NCI-H1930 (cell line): ENCODE data around the gene ARID1B.
"Not testable (repeated sequence)": the region's sequence is repeated elsewhere in the genome, so short reads cannot be mapped to it uniquely, and the experiment has no call there.

Experiments
- DNase-seq, 2 experiments: peaks; one replicate each; lab custom pipeline; 2025; lab: John Stamatoyannopoulos, UW

ARID1B gene

DNA sequence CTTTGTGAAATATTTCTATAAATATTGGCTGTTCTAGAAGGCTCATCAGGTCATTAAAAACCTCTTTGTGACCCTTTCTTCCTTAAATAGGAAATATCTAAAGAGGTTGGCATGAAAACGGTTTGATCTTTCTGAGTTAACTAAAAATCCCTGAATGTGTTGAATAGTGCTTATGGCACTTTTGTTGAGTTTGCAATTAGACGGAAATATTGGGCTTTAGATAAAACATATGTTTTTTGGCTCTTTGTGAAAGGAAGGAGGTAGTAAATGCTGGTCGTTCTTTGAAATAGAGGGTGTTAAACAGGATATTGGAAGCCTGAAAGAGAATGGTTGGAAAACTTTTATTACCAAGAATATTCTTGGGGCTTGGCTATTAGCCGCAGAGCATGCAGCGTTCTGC is 163.0 kb downstream of the ARID1B start:
- peak in 1 of 2 experiments; percentile 38 for DNase-seq

DNA sequence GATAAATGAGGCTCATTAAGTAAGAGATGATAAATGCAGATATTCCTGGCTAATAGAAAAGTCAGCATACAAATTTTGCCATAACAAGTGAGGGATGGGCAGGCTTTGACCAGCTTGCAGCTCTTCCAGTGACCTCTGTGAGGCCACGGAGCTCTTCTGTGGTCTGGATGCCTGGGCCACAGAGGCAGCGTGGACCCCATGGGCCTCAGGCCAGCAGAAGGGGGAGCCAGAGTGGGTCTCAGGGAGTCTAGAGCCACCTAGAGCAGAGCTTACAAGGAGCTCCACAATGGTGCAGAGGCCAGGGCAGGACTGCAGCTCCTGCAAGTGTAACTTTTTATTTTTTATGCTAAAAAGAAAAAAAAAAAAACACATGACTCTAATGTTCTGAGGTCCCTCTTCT is 165.1 kb downstream of the ARID1B start:
- peak in 1 of 2 experiments; percentile 23 for DNase-seq

DNA sequence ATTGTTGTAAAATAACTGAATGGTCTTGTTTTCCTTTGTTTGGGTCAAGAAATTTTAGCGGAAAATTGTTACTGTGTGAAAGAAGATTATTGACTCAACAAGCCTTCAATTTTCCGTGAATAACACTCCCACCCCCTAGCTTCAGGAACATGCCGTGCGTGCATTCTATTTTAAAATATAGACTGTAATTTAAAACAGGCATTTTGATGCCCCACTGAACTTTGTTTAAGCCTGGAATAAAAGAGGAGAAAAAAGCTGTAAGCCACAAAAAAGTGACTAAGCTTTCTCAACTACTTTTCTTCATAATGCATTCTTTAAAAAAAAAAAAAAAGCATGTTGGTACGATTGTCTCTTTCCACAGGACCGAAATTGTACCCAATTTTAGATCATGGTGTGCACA is 166.0 kb downstream of the ARID1B start:
- no peak for DNase-seq

DNA sequence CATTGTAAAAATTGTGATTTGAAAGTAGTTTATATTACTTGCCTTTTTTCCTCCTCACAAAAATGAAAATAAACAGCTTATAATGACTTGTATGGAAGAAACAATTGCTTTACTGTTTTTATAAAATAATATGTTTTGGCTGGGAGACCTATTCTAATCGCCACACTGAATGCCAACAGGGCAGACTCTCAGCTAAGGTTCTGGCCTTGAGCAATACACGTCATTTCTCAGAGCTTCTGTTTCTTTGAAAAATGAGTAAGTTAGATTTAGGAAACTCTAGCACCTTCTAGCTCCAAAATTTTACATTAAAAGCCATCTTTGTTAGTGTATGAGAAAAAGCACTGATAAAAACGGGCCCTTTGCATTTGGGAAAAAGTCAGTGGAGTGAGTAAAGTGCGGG is 166.6 kb downstream of the ARID1B start:
- no peak for DNase-seq

DNA sequence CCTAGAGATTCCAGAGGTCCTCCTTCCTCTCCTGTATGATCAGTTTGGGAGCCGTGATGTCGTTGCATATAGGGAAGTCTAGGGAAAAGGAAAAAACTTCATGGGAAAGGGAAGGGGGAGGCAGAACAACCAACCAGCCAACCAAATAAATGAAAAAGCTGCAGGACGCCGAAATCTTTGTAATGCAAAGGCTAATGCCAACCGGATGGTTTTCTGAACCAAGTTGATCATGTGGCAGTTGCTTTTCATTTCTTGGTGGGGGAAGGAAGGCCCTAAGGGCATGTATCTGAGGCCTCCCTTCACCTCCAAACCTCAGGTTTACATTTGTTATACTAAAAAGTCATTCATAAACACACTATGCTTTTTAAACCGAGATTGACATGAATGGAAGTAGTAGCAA is 167.2 kb downstream of the ARID1B start:
- no peak for DNase-seq

DNA sequence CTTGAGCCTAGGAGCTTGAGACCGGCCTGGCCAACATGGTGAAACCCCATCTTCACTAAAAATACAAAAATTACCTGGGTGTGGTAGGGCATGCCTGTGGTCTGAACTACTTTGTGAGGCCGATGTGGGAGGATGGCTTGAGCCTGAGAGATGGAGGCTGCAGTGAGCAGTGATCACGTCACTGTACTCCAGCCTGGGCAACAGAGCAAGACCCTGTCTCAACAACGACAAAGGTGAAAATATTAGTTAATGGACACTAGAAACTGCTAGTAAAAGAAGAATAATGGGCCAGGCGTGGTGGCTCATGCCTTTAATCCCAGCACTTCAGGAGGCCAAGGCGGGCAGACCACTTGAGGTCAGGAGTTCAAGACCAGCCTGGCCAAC is 168.6 kb downstream of the ARID1B start:
- DNase-seq: not testable (repeated sequence)

DNA sequence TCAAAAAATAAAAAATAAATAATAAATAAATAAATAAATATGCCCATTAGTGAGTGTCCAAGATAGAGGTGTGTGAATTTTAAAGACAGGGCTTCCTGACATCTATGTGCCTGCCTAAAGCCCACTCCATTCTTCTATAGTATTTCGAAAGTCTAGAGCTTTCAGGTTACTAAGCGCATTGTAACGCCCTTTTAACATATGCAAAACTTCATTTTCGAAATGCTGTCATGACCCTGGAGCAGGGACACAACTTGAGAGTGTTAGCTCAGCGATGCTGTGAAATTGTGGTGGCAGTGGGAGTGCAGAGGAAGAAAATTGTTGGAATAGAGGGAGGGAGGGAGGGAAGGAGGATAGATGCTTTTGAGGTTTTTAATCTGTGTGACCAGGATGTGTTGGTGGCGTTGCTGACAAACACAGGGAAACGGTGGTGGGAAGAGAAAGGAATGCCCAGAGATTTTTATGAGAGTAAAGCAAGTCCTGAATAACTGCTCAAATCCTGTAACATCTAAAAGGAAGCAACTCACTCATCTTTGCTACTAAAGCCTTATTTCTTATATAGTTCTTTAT is 169.3 kb downstream of the ARID1B start:
- no peak for DNase-seq

DNA sequence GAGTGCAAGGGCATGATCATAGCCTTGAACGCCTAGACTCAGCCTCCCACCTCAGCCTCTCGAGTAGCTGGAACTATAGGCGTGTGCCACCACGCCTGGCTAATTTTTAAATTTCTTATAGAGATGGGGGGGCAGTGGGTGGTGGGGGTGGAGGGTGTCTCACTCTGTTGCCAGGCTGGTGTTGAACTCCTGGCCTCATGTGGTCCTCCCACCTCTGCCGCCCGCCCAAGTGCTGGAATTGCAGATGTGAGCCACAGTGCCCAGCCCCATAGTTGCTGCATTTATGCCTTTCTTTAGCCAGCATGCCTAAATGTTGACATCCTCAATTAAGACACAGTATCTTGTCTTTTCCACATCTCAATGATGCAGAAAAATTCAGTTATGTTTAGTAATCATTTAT is 171.1 kb downstream of the ARID1B start:
- no peak for DNase-seq

DNA sequence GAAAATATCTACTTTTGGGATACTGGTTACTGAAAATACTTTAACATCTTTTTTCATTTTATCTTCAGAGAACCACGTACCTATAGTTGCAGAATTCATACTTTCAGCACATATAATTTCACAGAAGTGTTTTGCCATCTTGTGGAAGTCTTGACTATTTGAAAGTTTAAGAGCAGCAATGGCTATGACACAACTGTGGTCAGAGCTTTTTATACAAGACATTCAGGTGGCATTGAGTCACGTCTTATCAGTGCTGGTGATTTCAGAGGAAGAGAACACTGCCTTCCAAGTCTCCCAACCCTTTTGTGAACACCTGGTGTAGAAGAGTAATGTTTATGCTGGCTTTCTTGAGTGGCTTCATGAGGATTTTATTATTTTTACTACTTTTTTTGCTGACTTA is 171.6 kb downstream of the ARID1B start:
- DNase-seq: no peak

DNA sequence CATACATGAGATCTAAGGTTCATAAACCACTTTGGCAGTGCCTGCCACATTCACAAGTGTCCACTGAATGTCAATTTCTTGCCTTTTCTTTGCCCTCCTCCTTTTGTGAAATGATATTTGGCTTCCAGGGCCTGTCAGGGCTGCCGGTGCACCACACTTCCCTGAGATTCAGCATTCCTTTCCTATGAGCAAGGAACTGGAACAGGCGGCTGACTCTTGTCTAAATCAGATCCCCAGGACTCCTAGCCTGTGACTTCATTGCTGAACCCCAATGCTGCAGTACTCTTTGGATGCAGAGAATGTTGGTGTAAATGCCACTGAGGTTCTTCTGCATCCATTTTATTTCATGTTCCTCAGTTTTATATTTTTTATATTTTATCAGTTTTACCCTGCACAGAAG is 172.2 kb downstream of the ARID1B start:
- DNase-seq: no peak

DNA sequence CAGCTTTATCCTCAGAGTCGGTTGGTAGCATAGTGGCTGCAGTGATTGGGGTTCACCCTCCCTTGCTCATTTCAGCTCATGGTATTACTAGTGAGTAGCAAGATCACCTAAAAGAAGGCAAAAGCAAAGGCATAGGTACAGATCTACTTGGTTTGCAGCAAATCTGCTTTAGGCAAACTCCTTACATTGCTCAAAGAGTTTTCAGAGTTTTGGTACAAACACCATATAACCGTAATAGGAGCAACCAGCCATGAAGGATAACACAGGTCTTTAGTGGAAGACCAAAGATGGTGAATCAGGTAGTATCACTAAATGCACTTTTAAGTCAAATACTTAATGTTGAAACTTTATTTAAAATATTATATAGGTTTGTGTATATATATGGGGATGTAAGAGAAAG is 172.9 kb downstream of the ARID1B start:
- DNase-seq: no peak

DNA sequence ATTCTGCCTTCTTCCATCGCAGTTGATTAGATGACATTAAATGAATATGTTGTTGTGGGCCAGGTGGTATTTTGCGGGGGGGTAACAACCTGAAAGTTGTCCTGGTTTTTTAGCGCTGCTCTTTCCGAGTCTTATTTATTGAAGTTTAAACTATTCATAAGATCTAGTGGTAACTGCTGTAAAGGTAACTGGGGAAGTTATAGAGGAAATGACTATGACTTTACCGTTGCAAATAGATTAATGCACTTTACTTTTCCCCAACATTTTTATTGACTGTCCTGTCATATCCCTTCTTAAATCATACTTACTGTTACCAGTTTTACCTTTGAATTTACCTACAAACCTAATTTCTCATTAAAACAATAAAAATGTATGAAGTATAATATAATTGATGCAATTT is 173.4 kb downstream of the ARID1B start:
- DNase-seq: no peak

DNA sequence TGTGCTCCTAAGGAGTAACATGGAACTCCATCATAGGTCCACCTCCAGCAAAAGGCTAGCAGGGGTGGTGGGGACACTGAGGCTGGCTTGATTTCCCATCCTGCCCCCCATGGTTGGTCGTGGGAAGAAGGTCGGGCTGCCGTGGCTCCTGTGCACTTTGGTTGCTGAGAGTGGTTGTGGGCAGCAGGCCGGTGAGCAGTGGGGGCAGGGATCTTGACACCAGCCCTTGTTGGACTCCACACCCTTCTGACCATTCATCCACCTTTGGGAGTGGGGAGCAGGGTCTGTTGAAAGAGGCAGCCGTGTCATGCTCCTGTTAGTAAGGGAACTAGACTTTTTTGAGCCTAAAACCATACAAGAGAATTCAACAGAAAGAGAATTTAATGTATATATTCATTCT is 175.2 kb downstream of the ARID1B start:
- DNase-seq: no peak

DNA sequence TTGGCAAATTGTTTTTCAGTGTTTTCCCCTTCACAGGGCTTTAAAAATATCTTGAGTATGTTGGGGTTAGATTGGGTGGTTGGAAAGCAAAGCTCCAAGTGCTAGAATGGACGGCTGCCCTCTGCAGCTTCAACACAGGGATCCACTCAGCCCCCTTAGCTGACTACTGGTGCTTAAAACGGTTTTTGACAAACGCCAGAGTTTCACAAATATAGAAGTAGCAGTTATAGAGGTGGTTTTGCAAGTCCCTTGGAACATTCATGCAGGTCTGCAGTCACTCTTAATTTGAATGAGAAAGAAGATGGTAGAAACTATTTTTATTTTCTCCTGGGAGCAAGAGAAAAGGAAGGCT is 175.9 kb downstream of the ARID1B start:
- DNase-seq: no peak

DNA sequence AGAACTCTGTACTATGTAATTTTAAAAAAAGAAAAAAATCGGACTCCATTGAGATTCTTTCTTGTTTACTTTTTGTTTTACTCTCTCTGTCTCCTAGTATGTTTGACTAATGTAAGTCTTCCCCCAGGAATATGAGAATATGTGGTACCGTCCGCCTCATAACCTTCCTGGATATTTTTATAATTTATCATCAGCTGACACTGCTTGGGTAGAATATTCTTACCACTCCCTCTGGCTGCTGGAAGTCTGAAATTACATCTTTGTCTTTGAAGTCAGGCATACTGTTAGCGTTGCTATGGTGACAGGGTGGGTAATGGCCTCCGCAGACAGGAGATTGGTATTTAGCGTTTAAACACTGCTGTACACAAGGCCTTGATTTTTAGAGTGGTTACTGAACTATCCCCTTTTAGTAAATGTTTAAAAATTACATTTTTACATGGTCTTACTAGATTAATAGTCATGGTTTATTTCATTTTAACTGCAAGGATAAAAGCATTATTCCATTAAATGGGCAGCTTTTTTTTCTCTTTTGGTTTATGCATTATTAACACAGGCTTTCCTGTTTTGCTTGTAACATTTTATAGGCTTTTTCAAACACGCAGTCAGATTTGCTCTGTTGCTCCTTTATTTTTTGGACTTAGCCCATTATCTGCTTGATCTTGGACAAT is 176.4 kb downstream of the ARID1B start:
- peak in 1 of 2 experiments; percentile 15 for DNase-seq

DNA sequence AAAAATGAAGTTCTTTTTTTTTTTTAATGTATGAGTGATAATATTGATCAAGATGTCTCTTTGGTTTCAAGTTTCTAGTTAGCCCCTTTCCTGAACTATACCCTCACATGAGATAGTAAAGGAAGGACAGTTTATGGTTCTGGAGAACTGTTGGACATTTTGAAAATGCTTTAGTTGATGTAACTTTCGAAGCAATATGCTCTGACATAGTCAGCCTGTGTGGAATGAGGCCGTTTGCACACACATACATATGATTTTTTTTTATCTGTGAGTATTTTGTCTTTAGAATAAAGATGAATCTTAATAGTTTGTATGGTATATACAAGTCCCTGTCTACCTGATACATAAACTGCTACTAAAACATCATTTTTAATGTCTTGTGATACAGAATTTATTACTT is 177.0 kb downstream of the ARID1B start:
- DNase-seq: no peak

DNA sequence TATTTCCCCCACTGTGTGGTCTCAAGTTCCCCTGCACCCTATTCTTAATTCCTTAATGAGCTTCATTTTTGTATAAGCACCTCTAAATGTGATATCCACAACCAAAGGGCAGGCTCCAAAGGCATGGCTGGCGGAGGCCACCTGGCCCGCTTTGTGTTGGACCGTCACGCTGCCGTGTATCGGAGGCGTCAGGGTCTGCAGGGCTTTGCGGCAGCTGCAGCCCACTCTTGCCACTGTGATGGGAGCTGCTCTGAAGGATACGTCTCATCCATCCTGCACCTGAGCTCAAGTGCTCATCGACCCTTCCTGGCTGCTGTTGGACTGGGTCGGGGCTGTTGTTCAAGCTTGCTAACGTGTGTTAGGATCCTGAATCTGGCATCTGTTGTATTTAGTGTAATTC is 177.6 kb downstream of the ARID1B start:
- no peak for DNase-seq

DNA sequence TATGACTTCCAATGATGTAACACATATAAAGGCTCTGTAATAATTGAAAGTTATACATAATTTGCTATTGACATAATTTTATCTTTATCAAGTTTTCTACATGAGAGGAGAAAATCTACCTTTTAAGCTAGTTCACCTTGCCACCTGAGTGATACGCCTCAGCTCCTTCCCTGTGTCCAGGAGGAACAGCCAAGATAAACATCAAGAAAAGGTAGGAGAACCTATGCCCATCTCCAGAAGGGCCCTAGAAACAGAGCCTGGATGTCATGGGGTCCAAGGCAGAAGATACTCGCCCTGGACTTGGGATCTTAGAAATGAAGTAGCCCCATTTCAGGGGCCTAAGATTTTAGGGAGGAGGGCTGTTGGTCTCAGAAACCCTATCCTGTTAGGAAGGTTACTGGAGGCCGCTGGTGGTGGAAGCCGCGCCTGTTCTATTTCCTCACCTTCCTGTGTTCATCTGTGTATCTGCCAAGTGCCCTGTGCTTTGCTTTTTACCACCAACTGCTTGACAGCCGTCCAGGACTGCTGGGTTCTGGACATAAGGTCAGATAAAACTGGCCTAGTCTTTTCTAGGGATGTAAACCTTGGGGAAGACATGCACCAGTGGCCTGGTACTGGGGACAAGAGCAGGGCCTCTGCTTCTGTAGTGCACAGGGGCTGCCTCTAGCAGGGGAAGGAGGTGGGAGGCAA is 178.5 kb downstream of the ARID1B start:
- no peak for DNase-seq

DNA sequence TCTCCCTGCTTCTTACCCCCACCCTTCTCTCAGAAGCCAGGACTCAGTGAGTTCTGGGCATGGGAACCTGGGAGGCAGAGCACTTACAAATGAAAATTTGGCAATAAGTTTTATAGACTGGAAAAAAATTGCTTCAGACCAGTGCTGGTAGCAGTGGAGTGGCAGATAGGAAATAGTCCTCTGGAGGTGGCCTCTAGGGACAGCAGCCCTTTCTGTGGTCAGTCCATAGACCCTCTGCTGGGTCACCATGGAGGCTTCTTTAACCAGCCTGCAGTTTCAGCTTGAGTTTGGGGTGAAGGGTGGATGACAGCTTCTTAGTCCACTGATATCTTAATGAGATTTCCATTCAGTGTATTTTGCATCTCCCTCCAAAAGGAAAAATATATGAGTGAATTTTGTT is 179.1 kb downstream of the ARID1B start:
- DNase-seq: no peak

DNA sequence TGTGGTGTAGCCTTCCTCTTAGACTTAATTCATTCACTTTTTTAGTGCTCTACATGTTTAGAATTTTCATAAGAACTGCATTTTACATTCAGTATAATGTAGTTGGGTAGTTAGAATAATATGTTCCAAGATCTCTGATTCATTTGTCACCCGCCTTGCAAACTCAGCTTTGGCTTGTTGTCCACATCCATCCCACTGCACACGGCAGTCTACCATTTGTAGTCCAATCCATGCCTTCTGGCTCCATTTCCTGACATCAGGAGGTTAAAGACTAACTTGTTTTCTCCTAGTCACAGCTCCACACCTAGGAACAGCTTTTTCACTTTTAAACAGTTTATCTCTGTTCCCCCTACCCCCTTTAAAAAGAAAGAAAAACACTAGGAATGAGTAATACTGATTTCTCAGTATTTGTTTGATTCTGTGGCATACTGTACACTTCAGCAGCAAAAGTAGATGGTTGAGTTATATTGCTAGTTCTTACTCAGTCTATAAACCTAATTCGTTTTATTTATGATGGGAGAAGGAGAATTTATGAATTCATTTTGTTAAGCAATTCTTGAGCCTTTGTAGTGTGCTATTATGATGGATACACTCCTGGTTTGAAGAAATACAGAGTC is 180.9 kb downstream of the ARID1B start:
- no peak for DNase-seq

DNA sequence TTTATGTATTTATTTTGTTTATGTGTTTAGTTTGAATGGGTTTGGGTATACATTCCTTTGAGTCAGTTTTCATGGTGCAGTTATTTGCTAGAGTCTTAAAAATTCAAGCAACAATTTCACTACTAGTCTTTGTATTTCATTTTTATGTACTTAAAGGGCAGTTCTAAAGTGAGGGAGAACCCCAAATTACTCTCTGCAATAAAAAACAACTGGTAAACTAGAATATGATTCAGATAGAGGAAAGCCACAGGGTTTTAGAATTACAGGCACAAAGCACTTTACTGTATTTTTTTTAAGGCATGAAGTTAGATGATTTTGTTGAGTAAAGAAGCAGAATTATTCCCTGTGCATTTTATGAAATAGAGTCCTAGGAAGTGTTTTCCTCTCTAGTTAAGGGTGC is 183.3 kb downstream of the ARID1B start:
- no peak for DNase-seq

DNA sequence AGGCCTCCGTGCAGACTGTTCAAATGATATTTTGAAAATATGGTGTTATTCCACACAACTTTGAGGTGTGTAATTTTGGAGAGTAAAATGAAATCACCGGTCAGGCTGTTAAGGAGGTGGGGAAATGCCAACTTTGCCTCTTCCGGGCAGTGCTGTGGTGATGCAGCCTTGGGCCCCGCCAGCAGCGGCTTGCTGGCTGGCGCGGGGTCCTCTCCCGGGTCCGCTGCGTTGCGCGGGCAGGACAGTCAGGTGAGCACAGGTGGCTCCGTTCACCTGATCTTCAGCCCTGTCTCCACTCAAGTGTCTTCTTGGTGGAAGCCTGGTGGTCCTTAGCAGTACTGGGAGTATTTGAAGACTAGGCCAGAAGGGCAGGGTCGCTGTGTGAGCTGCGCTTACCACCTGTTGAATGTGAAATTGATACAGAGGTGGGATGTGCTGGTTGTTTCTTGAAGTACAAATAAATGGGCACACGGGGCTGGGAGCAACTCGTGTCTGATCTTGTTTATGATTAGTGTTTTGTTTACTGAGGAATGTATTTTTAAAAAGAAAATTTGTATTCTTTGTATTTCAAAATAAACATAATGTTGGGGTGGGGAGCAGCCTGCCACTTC is 184.2 kb downstream of the ARID1B start:
- DNase-seq: no peak
